Left ventricle myocardium inferior (tissue), 1 donor: ENCODE measurements around the gene PEX5L. TPM values are rescaled to one million over a fixed set of nuclear protein-coding genes. Genes with fewer than 3 reads are reported as not detected.

Experiments
- DNase-seq: peaks from one replicate; pipeline ENCODE4 v3.0.0-alpha.2; 2020
- H3K27ac ChIP-seq: fragments of 200-600 bp; replicated peaks from 2 replicates; pipeline ENCODE4 v1.8.0; 2021
- H3K27me3 ChIP-seq: fragments of 200-600 bp; 2 replicates; pipeline ENCODE4 v1.8.0; 2021; ENCODE audit warnings: low read depth
- H3K36me3 ChIP-seq: fragments of 200-600 bp; 2 replicates; pipeline ENCODE4 v1.8.0; 2021
- H3K4me1 ChIP-seq: fragments of 200-600 bp; 2 replicates; pipeline ENCODE4 v1.8.0; 2021
- H3K4me3 ChIP-seq: fragments of 200-600 bp; 2 replicates; pipeline ENCODE4 v1.8.0; 2021; ENCODE audit warnings: mild to moderate bottlenecking, moderate library complexity
- H3K9me3 ChIP-seq: fragments of 200-600 bp; replicated peaks from 2 replicates; pipeline ENCODE4 v1.8.0; 2021
- intact Hi-C: fragments of 100-400 bp; cut with micrococcal nuclease; formaldehyde crosslinking; loops from one replicate; pipeline ENCODE4 v1.11.0; 2022
- total RNA-seq: library from RNA; stranded (reverse); fragmentation: NEBNext Ultra II Directional; extraction: Animal tissue kit (Norgen Biotek cat#: 25700); gene quantifications from one replicate; pipeline ENCODE4 v1.2.1, GENCODE V29; 2021
- TF ChIP-seq, protein P1 (sequence below): fragments of 200-600 bp; IDR thresholded peaks from 2 replicates; pipeline ENCODE4 v1.8.0; 2021; ENCODE audit warnings: antibody characterized with exemption, mild to moderate bottlenecking, borderline replicate concordance
- donor health status: DM: no; HTN: yes; CAD: no; lungs with severe emphysema.

Gene PEX5L
- total RNA-seq, 1 donor from 2014 or later, result 0.41 TPM

DNA sequence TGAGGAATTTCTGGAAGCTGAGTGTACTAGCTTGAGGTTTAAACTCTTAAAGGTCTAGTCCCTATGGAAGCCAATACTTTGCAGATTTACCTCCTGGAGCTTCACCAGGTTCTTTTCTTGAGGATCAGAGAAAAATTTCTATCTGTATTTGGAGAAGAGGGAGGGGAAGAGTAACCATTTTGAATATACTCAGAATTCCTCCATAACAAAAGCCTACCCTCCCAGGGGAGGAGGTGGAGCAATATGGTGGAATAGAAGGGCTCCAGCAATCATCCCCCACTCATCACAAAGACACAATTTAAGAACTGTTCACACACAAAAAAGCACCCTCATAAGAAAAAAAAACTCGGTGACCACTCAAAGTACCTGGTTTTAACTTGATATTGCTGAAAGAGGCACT lies 36.0 kb upstream of the PEX5L start:
- TF ChIP-seq, protein P1, sequence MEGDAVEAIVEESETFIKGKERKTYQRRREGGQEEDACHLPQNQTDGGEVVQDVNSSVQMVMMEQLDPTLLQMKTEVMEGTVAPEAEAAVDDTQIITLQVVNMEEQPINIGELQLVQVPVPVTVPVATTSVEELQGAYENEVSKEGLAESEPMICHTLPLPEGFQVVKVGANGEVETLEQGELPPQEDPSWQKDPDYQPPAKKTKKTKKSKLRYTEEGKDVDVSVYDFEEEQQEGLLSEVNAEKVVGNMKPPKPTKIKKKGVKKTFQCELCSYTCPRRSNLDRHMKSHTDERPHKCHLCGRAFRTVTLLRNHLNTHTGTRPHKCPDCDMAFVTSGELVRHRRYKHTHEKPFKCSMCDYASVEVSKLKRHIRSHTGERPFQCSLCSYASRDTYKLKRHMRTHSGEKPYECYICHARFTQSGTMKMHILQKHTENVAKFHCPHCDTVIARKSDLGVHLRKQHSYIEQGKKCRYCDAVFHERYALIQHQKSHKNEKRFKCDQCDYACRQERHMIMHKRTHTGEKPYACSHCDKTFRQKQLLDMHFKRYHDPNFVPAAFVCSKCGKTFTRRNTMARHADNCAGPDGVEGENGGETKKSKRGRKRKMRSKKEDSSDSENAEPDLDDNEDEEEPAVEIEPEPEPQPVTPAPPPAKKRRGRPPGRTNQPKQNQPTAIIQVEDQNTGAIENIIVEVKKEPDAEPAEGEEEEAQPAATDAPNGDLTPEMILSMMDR, result no peak
- Histone ChIP-seq H3K27ac (no peak overlapping the region), H3K27me3 (no peaks in the 10 kb centered on the region), H3K4me1 (no peaks in the 10 kb centered on the region), H3K4me3 (no peak overlapping the region), H3K36me3 (no peaks in the 10 kb centered on the region), H3K9me3 (peaks cover 5% of the 10 kb centered on the region)
- DNase-seq, result no peak
- intact Hi-C loops, result no loop called here

DNA sequence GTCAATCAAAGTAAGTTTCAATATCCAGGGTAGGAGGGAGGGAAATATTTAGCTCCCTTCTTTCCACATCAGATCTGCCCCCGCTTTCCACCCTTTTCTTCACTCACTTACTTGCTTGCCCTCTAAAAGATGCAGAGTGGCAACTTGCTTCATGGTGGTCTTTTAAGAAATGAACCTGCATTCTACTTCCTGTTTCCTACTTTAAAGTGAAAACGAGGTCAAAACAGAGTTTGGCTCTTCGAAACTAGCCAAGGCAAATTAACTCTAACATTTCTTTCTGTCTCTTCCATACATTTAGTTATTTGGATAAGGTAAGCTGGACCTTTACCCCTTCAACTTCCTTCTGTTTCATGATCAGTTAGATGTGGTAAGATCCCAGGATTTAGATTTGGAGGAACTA lies 34.2 kb upstream of the PEX5L start:
- Histone ChIP-seq H3K36me3 (no peaks in the 10 kb centered on the region), H3K27ac (no peak overlapping the region), H3K27me3 (no peaks in the 10 kb centered on the region), H3K4me3 (no peak overlapping the region), H3K4me1 (no peaks in the 10 kb centered on the region), H3K9me3 (peaks cover 1% of the 10 kb centered on the region)
- no peak for DNase-seq
- intact Hi-C loops, result no loop called here
- TF ChIP-seq, protein P1, result no peak

DNA sequence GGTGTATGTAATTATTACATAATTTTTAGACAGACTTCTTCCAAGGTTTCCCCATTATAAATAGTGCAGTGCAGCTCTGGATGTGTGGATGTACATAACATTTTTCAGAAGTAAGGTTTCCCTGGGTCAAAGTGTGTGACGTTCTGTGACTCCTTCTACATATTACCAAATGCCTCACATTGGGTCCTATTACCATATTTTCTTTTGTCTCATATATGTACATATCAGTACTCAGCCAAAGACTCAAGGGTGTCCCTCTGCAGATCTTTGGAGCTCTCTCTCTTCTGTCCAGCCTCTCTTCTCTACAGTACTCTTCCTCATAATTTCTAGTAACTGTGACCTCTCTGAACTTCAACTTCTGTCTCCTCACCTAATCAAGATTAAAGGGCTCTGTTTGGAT lies 31.3 kb upstream of the PEX5L start:
- no peak overlapping the region for H3K27ac ChIP-seq
- TF ChIP-seq, protein P1, result no peak
- H3K9me3 ChIP-seq, result no peaks in the 10 kb centered on the region
- no peak overlapping the region for H3K4me3 ChIP-seq
- H3K27me3 ChIP-seq, result peaks cover 6% of the 10 kb centered on the region
- intact Hi-C loops, result no loop called here
- H3K36me3 ChIP-seq, result no peaks in the 10 kb centered on the region
- no peaks in the 10 kb centered on the region for H3K4me1 ChIP-seq
- DNase-seq, result no peak

DNA sequence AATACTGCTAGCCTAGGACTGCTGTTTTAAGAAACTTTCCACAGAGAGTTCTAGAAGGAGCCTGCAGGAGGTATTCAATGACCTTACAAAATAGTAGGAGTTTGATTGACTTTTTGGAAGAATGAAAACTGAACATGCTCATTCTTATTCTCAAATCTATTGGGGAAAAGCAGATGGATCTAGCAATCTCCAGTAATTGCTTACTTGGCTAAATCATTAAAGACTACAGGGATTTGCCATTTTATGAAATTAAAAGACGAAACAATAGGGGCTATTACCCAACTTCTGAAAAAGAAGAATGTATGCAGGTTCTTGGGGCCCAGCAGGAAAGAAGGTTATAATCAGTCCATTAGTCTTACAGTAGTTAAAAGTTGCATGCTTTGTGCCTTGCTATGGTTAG lies 29.9 kb upstream of the PEX5L start:
- H3K9me3 ChIP-seq, result no peaks in the 10 kb centered on the region
- no peaks in the 10 kb centered on the region for H3K4me1 ChIP-seq
- H3K27ac ChIP-seq, result no peak overlapping the region
- H3K27me3 ChIP-seq, result peaks cover 6% of the 10 kb centered on the region
- no peaks in the 10 kb centered on the region for H3K36me3 ChIP-seq
- no peak overlapping the region for H3K4me3 ChIP-seq
- intact Hi-C loops, result no loop called here
- TF ChIP-seq, protein P1, result no peak
- DNase-seq, result no peak

DNA sequence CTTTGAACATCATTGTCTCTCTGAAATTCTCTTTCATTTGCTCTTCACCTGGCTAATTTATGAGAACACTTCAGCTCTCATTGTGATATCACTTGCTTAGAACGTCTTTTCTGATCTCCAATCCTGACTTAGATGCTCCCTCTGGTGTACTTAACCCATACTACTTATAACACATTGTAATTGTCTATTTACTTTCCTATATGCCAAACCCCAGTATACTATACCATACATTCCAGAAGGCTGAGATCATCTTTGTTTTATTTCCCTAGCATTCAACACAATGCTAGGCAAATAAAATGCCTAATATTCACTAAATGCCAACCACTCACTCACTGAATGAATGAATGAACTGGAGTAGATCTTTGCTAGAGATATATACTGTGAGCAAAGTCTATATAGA lies 27.0 kb upstream of the PEX5L start:
- no peaks in the 10 kb centered on the region for H3K36me3 ChIP-seq
- DNase-seq, result no peak
- H3K9me3 ChIP-seq, result no peaks in the 10 kb centered on the region
- H3K4me1 ChIP-seq, result no peaks in the 10 kb centered on the region
- no peak overlapping the region for H3K27ac ChIP-seq
- no peak overlapping the region for H3K4me3 ChIP-seq
- TF ChIP-seq, protein P1, result no peak
- intact Hi-C loops, result no loop called here
- H3K27me3 ChIP-seq, result peaks cover 6% of the 10 kb centered on the region

DNA sequence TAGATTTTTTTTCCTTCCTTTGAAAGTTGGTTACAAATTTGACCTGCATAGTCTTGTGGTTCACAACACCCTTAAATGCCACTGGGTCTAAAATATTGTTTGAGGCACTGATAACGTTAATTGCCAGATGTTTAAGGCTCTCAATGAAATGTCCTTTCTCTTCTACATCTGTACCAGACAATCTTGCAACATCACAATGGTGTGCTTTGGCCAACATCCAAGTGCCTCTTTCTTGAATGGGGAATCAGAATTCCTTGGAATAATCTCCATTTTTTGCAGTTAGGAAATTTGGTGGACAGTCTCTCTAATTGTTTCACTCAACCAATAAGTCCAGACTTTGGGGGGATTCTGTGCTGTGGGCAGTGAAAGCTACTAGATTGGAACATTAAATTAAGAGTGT lies 26.0 kb upstream of the PEX5L start:
- DNase-seq, result no peak
- Histone ChIP-seq H3K27ac (no peak overlapping the region), H3K27me3 (peaks cover 6% of the 10 kb centered on the region), H3K9me3 (no peaks in the 10 kb centered on the region), H3K4me1 (no peaks in the 10 kb centered on the region), H3K36me3 (no peaks in the 10 kb centered on the region), H3K4me3 (no peak overlapping the region)
- intact Hi-C loops, result no loop called here
- TF ChIP-seq, protein P1, result no peak
